SK-N-SH treated with all-trans-retinoic acid at 6 μM for 48 hours (cell line): ENCODE results near the gene MEAF6.
A peak's percentile ranks its signal among the peaks of the same experiment; 100 is the strongest.

ENCODE experiments used
- ARNTL ChIP-seq: fragments of 450-650 bp; formaldehyde crosslinking; IDR thresholded peaks from 2 replicates; pipeline ENCODE4 v1.5.0; 2020; ENCODE audit warnings: low read depth, mild to moderate bottlenecking, moderate library complexity, borderline replicate concordance
- TSHZ2 ChIP-seq: fragments of 250-450 bp; sonication (Bioruptor Pico); IDR thresholded peaks from 2 replicates; pipeline ENCODE4 v1.5.0; 2020; ENCODE audit warnings: mild to moderate bottlenecking, moderate library complexity
- ZFP3 ChIP-seq: fragments of 250-450 bp; sonication (Bioruptor Pico); IDR thresholded peaks from 2 replicates; pipeline ENCODE4 v1.5.0; 2020; ENCODE audit warnings: mild to moderate bottlenecking, moderate library complexity

GRCh38 chr1:37509181-37509580 is 5.4 kb downstream of the MEAF6 start:
- peak; percentile 80; the same call in 1 of the 2 replicates for TF ChIP-seq ZFP3 (CRISPR knock-in tag)
- no peak for TF ChIP-seq TSHZ2
- no peak for TF ChIP-seq ARNTL (CRISPR knock-in tag)
